Gastrocnemius medialis (tissue), 4 donors: ENCODE results near the gene HSD17B7. TPM values are rescaled to one million over a fixed set of nuclear protein-coding genes. Genes with fewer than 3 reads are reported as not detected.
A peak's percentile ranks its signal among the peaks of the same experiment; 100 is the strongest.
"Not testable (repeated sequence)": the region's sequence is repeated elsewhere in the genome, so short reads cannot be mapped to it uniquely, and the experiment has no call there.

Experiments used
- ATAC-seq, 2 donors: fragments of 150-250 bp; one replicate each; pipeline ENCODE4 v1.9.1; 2016
- DNase-seq, 2 donors: peaks; one replicate each; pipeline ENCODE4 v3.0.0-alpha.2; 2019
- H3K27ac ChIP-seq, 4 donors: fragments of 200-600 bp; sonication (generic); 1 replicate in 1 of 4; 2 replicates in 3 of 4; pipeline ENCODE4 v1.5.1; 2016 to 2018; ENCODE audit warnings: mild to moderate bottlenecking in 2 of 4, moderate library complexity in 1 of 4
- H3K27me3 ChIP-seq, 3 donors: fragments of 200-600 bp; sonication (generic) in 2 of 3; 1 replicate in 1 of 3; 2 replicates in 2 of 3; pipeline versions ENCODE4 v1.5.1 to v1.6.0; 2016 to 2019; ENCODE audit warnings: mild to moderate bottlenecking in 1 of 3, moderate library complexity in 1 of 3
- H3K36me3 ChIP-seq, 2 donors: fragments of 200-600 bp; sonication (generic) in 1 of 2; one replicate each; pipeline ENCODE4 v1.5.1; 2017 to 2018
- H3K4me1 ChIP-seq, 2 donors: fragments of 200-600 bp; sonication (generic) in 1 of 2; one replicate each; pipeline ENCODE4 v1.5.1; 2016 to 2017; ENCODE audit warnings: mild to moderate bottlenecking in 2 of 2
- H3K4me3 ChIP-seq, 4 donors: fragments of 200-600 bp; sonication (generic) in 3 of 4; 1 replicate in 1 of 4; 2 replicates in 3 of 4; pipeline ENCODE4 v1.5.1; 2016 to 2019; ENCODE audit warnings: mild to moderate bottlenecking in 2 of 4
- H3K9me3 ChIP-seq, 3 donors: fragments of 200-600 bp; sonication (generic) in 2 of 3; 1 replicate in 1 of 3; 2 replicates in 2 of 3; pipeline ENCODE4 v1.5.1; 2016 to 2019
- CTCF ChIP-seq, 5 experiments: fragments of 450-650 bp in 3 of 5; fragments of 200-600 bp in 2 of 5; sonication (generic) in 2 of 5; IDR thresholded peaks in 4 of 5; conservative IDR thresholded peaks in 1 of 5; 1 replicate in 4 of 5; 2 replicates in 1 of 5; pipeline ENCODE4 v1.5.1; 2016 to 2019; ENCODE audit warnings: antibody characterized with exemption in 5 of 5, mild to moderate bottlenecking in 3 of 5, moderate library complexity in 3 of 5
- POLR2A ChIP-seq, 2 donors: fragments of 450-650 bp; IDR thresholded peaks; one replicate each; pipeline ENCODE4 v1.6.1; 2017; ENCODE audit warnings: antibody characterized with exemption in 2 of 2, mild to moderate bottlenecking in 2 of 2, moderate library complexity in 2 of 2
- in situ Hi-C, 4 donors: fragments of 200-750 bp; cut with MboI; loops; one replicate each; pipeline versions ENCODE4 v1.15.0 to v1.8.0; 2017; ENCODE audit warnings: low sequenced_read_pairs in 4 of 4
- intact Hi-C: fragments of 100-400 bp; cut with DNase I; formaldehyde crosslinking; loops from one replicate; pipeline ENCODE4 v1.15.1; 2023; ENCODE audit warnings: low total_unique reads
- total RNA-seq, 4 donors: library from RNA; depleted of rRNA; stranded (reverse); fragments of >200 nt; gene quantifications; one replicate each; pipeline versions ENCODE4 v1.1.0 to v1.2.3, GENCODE V29; 2016

The HSD17B7 gene
- total RNA-seq, 4 donors from 2014 or later: 0.87 to 3.3 (median 2.4) TPM

GRCh38 chr1:162782671-162783070, 7.8 kb upstream of the HSD17B7 start:
- H3K36me3 ChIP-seq: no peaks in the 10 kb centered on the region
- H3K4me3 ChIP-seq: no peak overlapping the region
- no peak for DNase-seq
- no peaks in the 10 kb centered on the region for H3K27me3 ChIP-seq
- H3K4me1 ChIP-seq: no peaks in the 10 kb centered on the region
- in situ Hi-C loops: loop anchor here in 1 of 4 donors (25.0 kb wide), 1 partner anchor 170 kb away; no protein-coding TSS in a partner anchor
- intact Hi-C loops: no loop called here
- H3K27ac ChIP-seq: no peak overlapping the region
- no peak for ATAC-seq
- H3K9me3 ChIP-seq: no peaks in the 10 kb centered on the region
- TF ChIP-seq CTCF (IDR thresholded peaks at IDR 0.05 in 4 of 5, conservative IDR thresholded peaks at IDR 0.05 in 1 of 5): no peak
- no peak for TF ChIP-seq POLR2A (IDR thresholded peaks at IDR 0.05)

GRCh38 chr1:162784926-162785325, 5.6 kb upstream of the HSD17B7 start:
- intact Hi-C loops, H3K27ac ChIP-seq, DNase-seq, H3K27me3 ChIP-seq, H3K9me3 ChIP-seq, H3K4me1 ChIP-seq, H3K4me3 ChIP-seq, ATAC-seq, H3K36me3 ChIP-seq: not testable (repeated sequence)
- in situ Hi-C loops: loop anchor here in 1 of 4 donors (25.0 kb wide), 1 partner anchor 173 kb away; no protein-coding TSS in a partner anchor

- H3K27ac ChIP-seq, DNase-seq, H3K9me3 ChIP-seq, H3K27me3 ChIP-seq, ATAC-seq, H3K36me3 ChIP-seq, H3K4me1 ChIP-seq, intact Hi-C loops, H3K4me3 ChIP-seq: not testable (repeated sequence)
- in situ Hi-C loops: loop anchor here in 1 of 4 donors (25.0 kb wide), 1 partner anchor 176 kb away; no protein-coding TSS in a partner anchor
Observed at GRCh38 chr1:162788783-162789182, 1.7 kb upstream of the HSD17B7 start.

GRCh38 chr1:162790985-162791357, 469 bp downstream of the HSD17B7 start:
- intact Hi-C loops, H3K4me1 ChIP-seq, H3K9me3 ChIP-seq, H3K36me3 ChIP-seq, DNase-seq, H3K27me3 ChIP-seq: not testable (repeated sequence)
- peak; percentile 5 to 36 for ATAC-seq
- H3K27ac ChIP-seq: peak overlapping the region; percentile 67 to 87 (median 80)
- in situ Hi-C loops: loop anchor here in 2 of 4 donors (10.0 to 25.0 kb wide), 2 partner anchors 176 to 179 kb away; no protein-coding TSS in a partner anchor
- H3K4me3 ChIP-seq: peak overlapping the region; percentile 50 to 62 (median 62)

GRCh38 chr1:162794284-162794683, 3.8 kb downstream of the HSD17B7 start:
- H3K27me3 ChIP-seq, intact Hi-C loops, H3K27ac ChIP-seq, DNase-seq, H3K4me1 ChIP-seq, H3K4me3 ChIP-seq, H3K36me3 ChIP-seq, ATAC-seq, H3K9me3 ChIP-seq: not testable (repeated sequence)
- in situ Hi-C loops: loop anchor here in 2 of 4 donors (10.0 to 25.0 kb wide), 2 partner anchors 179 to 182 kb away; no protein-coding TSS in a partner anchor

- ATAC-seq, DNase-seq, H3K27ac ChIP-seq, H3K4me1 ChIP-seq, H3K36me3 ChIP-seq, intact Hi-C loops, H3K4me3 ChIP-seq, H3K9me3 ChIP-seq, H3K27me3 ChIP-seq: not testable (repeated sequence)
- in situ Hi-C loops: loop anchor here in 2 of 4 donors (10.0 to 25.0 kb wide), 2 partner anchors 182 to 184 kb away; no protein-coding TSS in a partner anchor
Observed at GRCh38 chr1:162796617-162797279, 6.2 kb downstream of the HSD17B7 start.

GRCh38 chr1:162799995-162800830, 9.7 kb downstream of the HSD17B7 start:
- not testable (repeated sequence) for H3K4me3 ChIP-seq, H3K9me3 ChIP-seq, H3K27me3 ChIP-seq, H3K4me1 ChIP-seq, H3K27ac ChIP-seq, H3K36me3 ChIP-seq
- ATAC-seq: peak; percentile 72 to 98
- in situ Hi-C loops (loop anchor here in 3 of 4 donors (10.0 to 25.0 kb wide), 2 partner anchors 185 to 188 kb away; no protein-coding TSS in a partner anchor), intact Hi-C loops (loop anchor here (1.0 to 10.0 kb wide), 2 partner anchors 187 to 745 kb away; no protein-coding TSS in a partner anchor)
- peak; percentile 34 to 56 for DNase-seq
- peak; percentile 28 to 68 (median 60) for TF ChIP-seq CTCF (IDR thresholded peaks at IDR 0.05 in 4 of 5, conservative IDR thresholded peaks at IDR 0.05 in 1 of 5)

GRCh38 chr1:162807503-162807902, 17.0 kb downstream of the HSD17B7 start:
- not testable (repeated sequence) for DNase-seq, ATAC-seq, H3K9me3 ChIP-seq, H3K4me3 ChIP-seq, H3K27me3 ChIP-seq, H3K4me1 ChIP-seq, H3K27ac ChIP-seq, H3K36me3 ChIP-seq
- intact Hi-C loops (loop anchor here (10.0 kb wide), 1 partner anchor 753 kb away; no protein-coding TSS in a partner anchor), in situ Hi-C loops (loop anchor here in 1 of 4 donors (10.0 kb wide), 1 partner anchor 193 kb away; no protein-coding TSS in a partner anchor)

GRCh38 chr1:162812357-162812756, 21.9 kb downstream of the HSD17B7 start:
- H3K4me1 ChIP-seq, H3K36me3 ChIP-seq, ATAC-seq, in situ Hi-C loops, H3K9me3 ChIP-seq, DNase-seq, H3K27me3 ChIP-seq, intact Hi-C loops, H3K4me3 ChIP-seq, H3K27ac ChIP-seq: not testable (repeated sequence)
